HEK293 (cell line): ENCODE results near the gene EDAR.

Source experiments
- CTCF ChIA-PET: fragments of 350-600 bp; formaldehyde crosslinking; extraction: SDS; loops from one replicate; lab custom pipeline; 2021; ENCODE audit warnings: antibody characterized with exemption; lab: Yijun Ruan, JAX
- POLR2A ChIA-PET: fragments of 300-600 bp; formaldehyde crosslinking; extraction: SDS; loops from one replicate; lab custom pipeline; 2020; ENCODE audit warnings: antibody characterized with exemption, inconsistent platforms; lab: Yijun Ruan, JAX
- H3K27ac ChIP-seq: fragments of 200-500 bp; sonication (Bioruptor generic); 2 replicates; pipeline ENCODE4 v1.5.1; 2014; ENCODE audit warnings: low read depth, low read length, control low read depth, inconsistent platforms; ENCODE audit errors: extremely low read depth
- H3K36me3 ChIP-seq, 2 experiments: fragments of 200-500 bp in 1 of 2; sonication (Bioruptor generic) in 1 of 2; 1 replicate in 1 of 2; 2 replicates in 1 of 2; pipeline ENCODE4 v1.5.1; 2014 to 2017; ENCODE audit warnings: inconsistent platforms in 2 of 2, low read length in 2 of 2; ENCODE audit not compliant: control insufficient read depth in 2 of 2, insufficient read depth in 1 of 2
- H3K4me1 ChIP-seq: fragments of 200-500 bp; sonication (Bioruptor generic); 2 replicates; pipeline ENCODE4 v1.5.1; 2014; ENCODE audit warnings: mild to moderate bottlenecking, low read length, inconsistent platforms; ENCODE audit not compliant: control insufficient read depth, insufficient read depth
- H3K4me3 ChIP-seq: 2 replicates; pipeline ENCODE4 v1.5.1; 2011; ENCODE audit warnings: low read depth, mild to moderate bottlenecking, control low read depth, low read length, moderate library complexity
- H3K9me3 ChIP-seq: fragments of 200-500 bp; sonication (Bioruptor generic); 2 replicates; pipeline ENCODE4 v1.5.1; 2014; ENCODE audit warnings: low read depth, low read length, inconsistent platforms; ENCODE audit not compliant: control insufficient read depth, insufficient read depth
- CTCF ChIP-seq: fragments of 450-650 bp; formaldehyde crosslinking; IDR thresholded peaks from 2 replicates; pipeline ENCODE4 v1.5.1; 2016; ENCODE audit warnings: missing biosample characterization, missing genetic modification characterization
- ELK4 ChIP-seq: IDR thresholded peaks from 2 replicates; pipeline ENCODE4 v1.6.1; 2011; ENCODE audit warnings: mild to moderate bottlenecking, low read depth, low read length, borderline replicate concordance
- GLI2 ChIP-seq: fragments of 450-650 bp; formaldehyde crosslinking; IDR thresholded peaks from 2 replicates; pipeline ENCODE4; 2017; ENCODE audit warnings: missing biosample characterization, missing genetic modification characterization, low read depth, borderline replicate concordance
- PATZ1 ChIP-seq: fragments of 450-650 bp; formaldehyde crosslinking; IDR thresholded peaks from 2 replicates; pipeline ENCODE4 v1.5.1; 2016; ENCODE audit warnings: missing biosample characterization, missing genetic modification characterization
- PRDM2 ChIP-seq: fragments of 450-650 bp; formaldehyde crosslinking; IDR thresholded peaks from 2 replicates; pipeline ENCODE4 v1.5.1; 2016; ENCODE audit warnings: missing biosample characterization, missing genetic modification characterization, borderline replicate concordance
- SALL2 ChIP-seq: fragments of 450-650 bp; formaldehyde crosslinking; IDR thresholded peaks from 2 replicates; pipeline ENCODE4 v1.5.0; 2017; ENCODE audit warnings: missing biosample characterization, mild to moderate bottlenecking, missing genetic modification characterization, borderline replicate concordance
- TSHZ1 ChIP-seq: fragments of 450-650 bp; formaldehyde crosslinking; IDR thresholded peaks from 2 replicates; pipeline ENCODE4 v1.5.1; 2016; ENCODE audit warnings: missing biosample characterization, missing genetic modification characterization, borderline replicate concordance
- ZBTB48 ChIP-seq: fragments of 450-650 bp; formaldehyde crosslinking; IDR thresholded peaks from 2 replicates; pipeline ENCODE4 v1.5.1; 2016; ENCODE audit warnings: missing biosample characterization, missing genetic modification characterization
- ZNF2 ChIP-seq: fragments of 450-650 bp; formaldehyde crosslinking; IDR thresholded peaks from 2 replicates; pipeline ENCODE4 v1.5.1; 2016; ENCODE audit warnings: missing biosample characterization, missing genetic modification characterization
- ZNF449 ChIP-seq: fragments of 450-650 bp; formaldehyde crosslinking; IDR thresholded peaks from 2 replicates; pipeline ENCODE4 v1.5.1; 2017; ENCODE audit warnings: missing biosample characterization, mild to moderate bottlenecking, missing genetic modification characterization, moderate library complexity
- ZNF600 ChIP-seq: fragments of 450-650 bp; formaldehyde crosslinking; IDR thresholded peaks from 2 replicates; pipeline ENCODE4 v1.5.1; 2016; ENCODE audit warnings: missing biosample characterization, missing genetic modification characterization
- ZNF623 ChIP-seq: fragments of 450-650 bp; formaldehyde crosslinking; IDR thresholded peaks from 2 replicates; pipeline ENCODE4 v1.5.1; 2016; ENCODE audit warnings: missing biosample characterization, missing genetic modification characterization
- ZNF654 ChIP-seq: fragments of 450-650 bp; formaldehyde crosslinking; IDR thresholded peaks from 2 replicates; pipeline ENCODE4 v1.5.1; 2016; ENCODE audit warnings: low read depth, missing biosample characterization, missing genetic modification characterization

Gene EDAR

GRCh38 chr2:108927936-108928659 lies 60.9 kb downstream of the EDAR start:
- CTCF ChIA-PET: interaction anchor here (0.6 to 7.0 kb wide), 17 partner anchors 8 to 637 kb away, joined by 3 to 74 read pairs (median 4); partner anchors contain the start of gene EDAR
- TF ChIP-seq ZBTB48 (tag by site-specific recombination) (peak; percentile 67), PATZ1 (tag by site-specific recombination) (no peak), TSHZ1 (no peak), ZNF2 (tag by site-specific recombination) (no peak), ELK4 (no peak), ZNF600 (no peak), GLI2 (tag by site-specific recombination) (no peak), CTCF (tag by site-specific recombination) (peak; percentile 69), ZNF654 (tag by site-specific recombination) (peak; percentile 47)
- Histone ChIP-seq H3K27ac (no peak overlapping the region), H3K4me3 (no peak overlapping the region), H3K9me3 (no peaks in the 10 kb centered on the region), H3K36me3 (no peaks in the 10 kb centered on the region), H3K4me1 (no peaks in the 10 kb centered on the region)
- POLR2A ChIA-PET: no interaction called here

GRCh38 chr2:108927405-108927804 lies 61.6 kb downstream of the EDAR start:
- Histone ChIP-seq H3K36me3 (no peaks in the 10 kb centered on the region), H3K4me1 (no peaks in the 10 kb centered on the region), H3K4me3 (no peak overlapping the region), H3K9me3 (no peaks in the 10 kb centered on the region), H3K27ac (no peak overlapping the region)
- POLR2A ChIA-PET: no interaction called here
- CTCF ChIA-PET: interaction anchor here (0.6 to 7.0 kb wide), 4 partner anchors 8 to 132 kb away, joined by 3 to 74 read pairs (median 4); partner anchors contain the start of gene EDAR
- TF ChIP-seq ZNF623 (tag by site-specific recombination): no peak
- TF ChIP-seq ZNF449 (tag by site-specific recombination): no peak
- TF ChIP-seq SALL2: no peak
- no peak for TF ChIP-seq PRDM2 (tag by site-specific recombination)
